GM20000 (cell line): ENCODE results near the gene ZCCHC24.

ENCODE experiments used
- DNase-seq: peaks from one replicate; pipeline ENCODE4 v3.0.0; 2012; ENCODE audit warnings: low spot score
- TF ChIP-seq, protein P1 (sequence below): IDR thresholded peaks from 2 replicates; pipeline ENCODE4 v1.5.1; 2012; ENCODE audit warnings: mild to moderate bottlenecking, control low read depth; ENCODE audit errors: extremely low read depth, missing control alignments

Gene ZCCHC24

GRCh38 chr10:79488336-79488735, 42.9 kb upstream of the ZCCHC24 start:
- DNase-seq: no peak
- TF ChIP-seq, protein P1, sequence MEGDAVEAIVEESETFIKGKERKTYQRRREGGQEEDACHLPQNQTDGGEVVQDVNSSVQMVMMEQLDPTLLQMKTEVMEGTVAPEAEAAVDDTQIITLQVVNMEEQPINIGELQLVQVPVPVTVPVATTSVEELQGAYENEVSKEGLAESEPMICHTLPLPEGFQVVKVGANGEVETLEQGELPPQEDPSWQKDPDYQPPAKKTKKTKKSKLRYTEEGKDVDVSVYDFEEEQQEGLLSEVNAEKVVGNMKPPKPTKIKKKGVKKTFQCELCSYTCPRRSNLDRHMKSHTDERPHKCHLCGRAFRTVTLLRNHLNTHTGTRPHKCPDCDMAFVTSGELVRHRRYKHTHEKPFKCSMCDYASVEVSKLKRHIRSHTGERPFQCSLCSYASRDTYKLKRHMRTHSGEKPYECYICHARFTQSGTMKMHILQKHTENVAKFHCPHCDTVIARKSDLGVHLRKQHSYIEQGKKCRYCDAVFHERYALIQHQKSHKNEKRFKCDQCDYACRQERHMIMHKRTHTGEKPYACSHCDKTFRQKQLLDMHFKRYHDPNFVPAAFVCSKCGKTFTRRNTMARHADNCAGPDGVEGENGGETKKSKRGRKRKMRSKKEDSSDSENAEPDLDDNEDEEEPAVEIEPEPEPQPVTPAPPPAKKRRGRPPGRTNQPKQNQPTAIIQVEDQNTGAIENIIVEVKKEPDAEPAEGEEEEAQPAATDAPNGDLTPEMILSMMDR: no peak

DNA sequence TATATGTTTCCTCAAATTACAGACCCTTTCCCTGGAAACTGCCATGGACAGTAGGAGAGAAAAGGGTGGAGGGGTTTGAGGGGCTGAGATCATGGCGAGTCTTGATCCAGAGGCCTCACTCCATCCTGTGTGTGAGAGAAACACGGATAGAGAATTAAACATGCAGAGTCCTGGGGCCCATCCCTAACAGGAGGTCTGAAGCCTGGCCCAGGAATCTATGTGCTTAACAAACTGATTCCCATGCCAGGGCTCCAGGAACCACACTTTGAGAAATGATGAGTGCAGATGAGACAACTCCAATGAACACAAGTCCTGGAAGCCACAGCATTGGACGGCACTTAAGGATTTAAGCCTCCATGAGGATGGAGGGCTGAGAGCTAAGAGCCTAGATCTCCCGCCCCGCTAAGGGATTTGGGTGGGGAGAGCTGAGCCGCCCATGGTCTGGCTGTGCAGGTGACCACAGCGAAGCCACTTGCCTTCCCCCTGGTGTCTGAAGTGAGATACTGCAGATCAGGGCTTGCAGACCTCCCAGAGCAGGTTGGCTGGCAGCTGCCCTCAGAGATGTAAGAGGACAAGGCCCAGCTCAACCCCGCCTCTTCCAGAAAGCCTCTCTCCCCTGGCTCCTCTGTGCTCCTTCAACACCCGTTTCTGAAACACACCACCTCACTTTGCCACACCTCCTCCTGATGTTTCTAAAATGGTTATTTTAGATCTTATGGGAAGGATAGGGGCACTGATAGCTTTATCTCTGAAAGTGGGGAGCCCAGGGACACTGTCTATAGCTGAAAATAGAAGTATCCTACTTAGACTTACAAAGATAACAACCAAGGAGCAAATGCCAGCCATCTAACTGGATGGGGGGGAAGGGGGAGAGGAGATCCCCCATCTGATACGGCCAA, 42.1 kb upstream of the ZCCHC24 start:
- TF ChIP-seq, protein P1: peak; percentile 57
- peak; percentile 75 for DNase-seq

DNA sequence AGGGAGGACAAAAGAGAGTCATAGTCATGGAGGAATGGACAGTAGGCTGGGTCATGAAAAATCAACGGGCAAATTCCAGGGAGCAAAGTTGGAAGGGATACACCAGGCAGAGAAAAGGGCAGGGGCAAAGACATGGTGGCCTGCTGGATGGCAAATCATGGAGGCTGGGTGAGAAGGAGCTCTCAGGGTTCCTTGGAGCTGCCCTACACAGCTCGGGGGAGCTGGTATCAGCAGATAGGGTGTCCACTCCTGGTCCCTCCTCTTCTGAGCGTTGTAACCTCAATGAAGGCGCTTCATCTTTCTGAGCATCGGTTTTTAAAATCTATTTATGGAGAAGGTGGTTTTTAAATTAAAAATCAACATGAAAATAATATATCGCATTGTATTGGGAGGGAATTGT, 39.1 kb upstream of the ZCCHC24 start:
- TF ChIP-seq, protein P1: no peak

DNA sequence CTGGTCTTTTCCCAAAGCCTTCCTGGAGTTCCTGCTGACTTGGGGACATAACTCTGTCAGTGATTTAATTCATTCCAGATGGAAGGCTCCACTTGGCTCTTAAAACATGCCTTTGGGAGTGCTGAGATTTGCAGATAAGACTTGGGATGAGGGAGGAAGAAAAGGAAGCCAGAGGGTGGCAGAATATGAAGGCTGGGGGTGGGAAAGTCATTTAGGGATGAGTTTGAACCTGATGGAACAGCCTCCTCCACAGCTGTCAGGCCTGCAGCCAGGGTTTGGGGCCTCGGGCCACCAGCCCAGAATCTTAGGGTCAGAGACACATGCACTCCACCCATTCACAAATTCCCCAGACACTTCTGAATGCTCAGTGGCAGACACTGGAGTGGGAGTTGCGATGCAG, 38.5 kb upstream of the ZCCHC24 start:
- no peak for DNase-seq
- TF ChIP-seq, protein P1: no peak

More for the DNA sequence above, 39.1 kb upstream of the ZCCHC24 start:
- DNase-seq: no peak

- TF ChIP-seq, protein P1: no peak
- no peak for DNase-seq
Measured at GRCh38 chr10:79483299-79483698, 37.9 kb upstream of the ZCCHC24 start.

- DNase-seq: no peak
- TF ChIP-seq, protein P1: no peak
Measured at GRCh38 chr10:79482741-79483140, 37.3 kb upstream of the ZCCHC24 start.

DNA sequence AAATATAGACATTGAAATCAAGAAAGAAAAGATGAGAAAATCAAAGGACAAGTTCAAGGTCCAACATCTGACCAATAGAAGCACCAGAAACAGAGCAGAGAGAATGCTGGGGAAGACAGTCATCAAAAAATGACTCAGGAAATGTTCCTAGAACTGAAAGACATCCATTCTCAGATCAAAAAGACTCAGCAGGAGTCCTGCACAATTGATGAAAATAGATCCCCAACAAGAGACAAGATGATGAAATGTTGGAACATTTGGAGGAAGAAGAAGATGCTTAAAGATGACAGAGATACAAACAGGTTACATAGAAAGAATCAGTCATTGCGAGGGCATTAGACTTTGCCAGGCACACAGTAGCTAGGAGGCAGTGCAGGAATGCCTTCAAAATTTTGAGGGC, 36.9 kb upstream of the ZCCHC24 start:
- TF ChIP-seq, protein P1: no peak

More for the DNA sequence above, 36.9 kb upstream of the ZCCHC24 start:
- no peak for DNase-seq
